Stimulated activated memory B cell treated with anti-CD40 and anti-IgM and Interleukin-4, amounts not matched to agents 10 μg/mL and 1 μg/mL and 100 μg/mL, for 72 hours (primary cell): ENCODE results near the gene C2orf78.
"Not testable (repeated sequence)": the region's sequence is repeated elsewhere in the genome, so short reads cannot be mapped to it uniquely, and the experiment has no call there.

Experiments
- ATAC-seq: fragments of 150-1000 bp; cut with Tn5 transposase; 2 replicates; pipeline ENCODE4 v1.10.0; 2021
- H3K27ac Mint-ChIP-seq: one replicate; pipeline ENCODE4 v1.8.0; 2022; ENCODE audit warnings: mild to moderate bottlenecking, mixed read lengths
- H3K27me3 Mint-ChIP-seq: one replicate; pipeline ENCODE4 v1.8.0; 2022; ENCODE audit warnings: mixed read lengths
- H3K36me3 Mint-ChIP-seq: one replicate; pipeline ENCODE4 v1.8.0; 2022; ENCODE audit warnings: mixed read lengths
- H3K4me1 Mint-ChIP-seq: one replicate; pipeline ENCODE4 v1.8.0; 2022; ENCODE audit warnings: mixed read lengths
- H3K4me3 Mint-ChIP-seq: one replicate; pipeline ENCODE4 v1.8.0; 2022; ENCODE audit warnings: mild to moderate bottlenecking, moderate library complexity, mixed read lengths
- H3K9me3 Mint-ChIP-seq: one replicate; pipeline ENCODE4 v1.8.0; 2022; ENCODE audit warnings: mixed read lengths

Gene C2orf78, protein sequence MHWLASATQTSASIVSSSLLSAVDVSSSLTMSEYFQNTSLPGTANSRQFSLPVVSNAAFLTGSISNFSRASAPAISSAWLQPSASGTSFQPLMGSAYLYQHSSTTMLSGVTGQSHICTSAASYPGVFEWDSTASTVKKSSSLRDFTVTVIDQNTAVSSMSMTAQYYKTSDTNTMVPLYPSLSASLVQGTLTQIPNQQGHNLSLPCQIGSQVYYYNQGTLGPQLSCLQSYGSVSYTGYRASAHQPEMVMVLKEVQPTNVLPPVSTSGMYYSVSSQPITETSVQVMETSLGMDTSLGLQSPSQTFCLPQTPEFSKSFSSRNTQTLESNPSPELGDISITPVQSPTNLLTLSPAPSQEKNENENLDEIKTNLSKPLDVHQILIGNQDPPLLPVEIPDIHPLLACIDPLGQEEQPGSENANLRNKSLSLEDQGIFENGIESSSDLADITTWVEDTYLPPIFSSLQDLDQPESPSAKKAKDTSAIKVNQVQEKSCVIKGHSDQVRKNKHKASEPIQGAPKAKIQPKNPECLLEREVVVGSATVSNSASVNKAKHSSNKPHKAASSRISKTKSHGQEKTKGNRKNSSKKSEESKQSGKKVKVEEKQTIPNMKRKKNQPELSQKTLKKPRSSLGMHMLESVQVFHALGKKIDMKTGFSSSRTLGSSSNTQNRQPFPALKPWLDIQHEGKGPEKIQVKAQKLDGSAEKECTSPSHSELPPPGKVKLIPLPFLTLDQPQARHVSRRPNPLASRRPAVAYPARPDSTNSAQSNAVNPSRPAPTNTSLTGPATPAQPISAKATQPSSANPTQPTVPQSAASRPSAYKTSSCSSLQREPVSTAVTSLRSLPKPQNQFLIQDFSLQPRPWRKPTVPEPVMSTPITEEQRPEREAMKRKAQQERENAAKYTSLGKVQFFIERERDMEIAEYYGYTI

GRCh38 chr2:73783883-73784282, at the start of gene C2orf78:
C2orf78 (plus strand) TSS chr2:73784183; CDS start chr2:73784310, 127 bp downstream.
- H3K9me3 Mint-ChIP-seq, ATAC-seq, H3K27me3 Mint-ChIP-seq, H3K36me3 Mint-ChIP-seq, H3K27ac Mint-ChIP-seq, H3K4me1 Mint-ChIP-seq, H3K4me3 Mint-ChIP-seq: not testable (repeated sequence)

DNA sequence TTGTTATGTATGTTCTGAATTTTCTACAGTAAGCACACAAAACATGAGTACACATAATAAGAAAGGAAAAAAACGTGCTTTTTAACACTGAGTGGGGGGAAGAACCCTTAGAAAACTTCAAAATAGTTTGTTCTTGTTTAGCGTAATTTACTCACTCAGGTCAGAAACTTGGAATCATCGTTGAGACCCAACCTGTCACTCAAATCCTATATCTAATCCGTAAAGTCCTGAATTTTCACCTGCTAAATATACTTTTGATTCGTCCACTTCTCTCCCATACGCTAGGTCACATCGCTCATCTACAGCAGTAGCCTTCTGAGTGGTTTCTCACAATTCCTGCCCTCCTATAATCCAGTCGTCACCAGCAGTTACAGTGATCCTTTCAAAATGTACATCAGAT, 47.6 kb upstream of the C2orf78 start:
- Mint-ChIP-seq H3K36me3 (peaks cover 36% of the 10 kb centered on the region), H3K27ac (peak overlapping the region; percentile 88), H3K27me3 (no peaks in the 10 kb centered on the region)

DNA sequence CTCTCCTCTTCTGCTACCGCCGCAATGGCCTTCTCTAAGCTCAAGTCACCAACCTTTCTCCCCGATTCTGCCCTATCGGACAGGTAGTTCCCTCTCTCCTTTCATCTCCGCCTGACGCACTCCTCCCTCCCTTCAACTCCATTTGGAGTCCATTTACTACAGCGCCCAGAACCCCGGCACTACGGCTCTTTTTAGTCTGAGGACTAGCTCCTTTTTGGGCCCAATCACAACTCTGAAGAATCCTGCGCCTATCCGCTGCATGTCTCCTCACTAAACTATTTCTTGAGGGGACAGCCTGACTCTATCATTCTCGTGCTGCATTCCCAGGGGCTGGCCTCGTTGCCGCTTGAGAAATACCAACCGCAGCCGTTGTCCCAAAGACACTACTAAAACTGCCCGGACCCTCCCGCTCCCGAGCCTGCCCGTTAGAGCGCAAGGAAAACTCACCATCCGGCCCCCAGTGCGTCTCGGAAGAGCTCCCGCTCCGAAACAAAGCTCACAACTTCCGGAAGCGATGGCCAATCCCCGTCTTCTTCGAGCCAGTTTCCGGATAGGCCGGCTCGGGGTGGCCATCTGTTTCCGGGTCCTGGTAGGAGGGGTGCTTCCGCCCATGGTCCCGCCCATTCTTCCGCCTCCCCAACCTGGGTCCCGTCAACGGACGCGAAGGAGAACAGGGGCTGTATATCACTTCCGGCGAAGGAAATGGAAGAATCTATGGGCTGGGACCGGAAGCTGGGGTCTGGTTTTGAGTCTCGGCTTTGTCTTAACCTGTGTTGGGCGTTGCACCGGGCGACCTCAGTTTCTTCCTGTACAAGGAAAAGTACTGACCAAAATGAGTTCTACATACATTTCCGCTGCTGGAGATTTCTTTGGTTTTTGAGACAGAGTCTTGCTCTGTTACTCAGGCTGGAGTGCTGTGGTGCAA, 46.9 kb upstream of the C2orf78 start, which contains the start of gene TPRKB:
Gene TPRKB (minus strand): TSS at position 491 of the 925 bp plus-strand sequence. CDS start 2,776 bp downstream, outside the sequence.
- peak; percentile 100 for ATAC-seq
- Mint-ChIP-seq H3K27me3 (no peaks in the 10 kb centered on the region), H3K4me3 (peak within 1 kb of the TSS; percentile 93), H3K36me3 (peaks cover 39% of the 10 kb centered on the region), H3K27ac (peak within 1 kb of the TSS; percentile 88), H3K9me3 (peaks cover 5% of the 10 kb centered on the region), H3K4me1 (peaks cover 17% of the 10 kb centered on the region)

More for the DNA sequence above, 47.6 kb upstream of the C2orf78 start:
- no peak for ATAC-seq
- Mint-ChIP-seq H3K9me3 (peaks cover 3% of the 10 kb centered on the region), H3K4me3 (peak overlapping the region; percentile 93), H3K4me1 (peaks cover 17% of the 10 kb centered on the region)

GRCh38 chr2:73739101-73739500, 44.9 kb upstream of the C2orf78 start:
- H3K4me1 Mint-ChIP-seq = peaks cover 17% of the 10 kb centered on the region
- no peak overlapping the region for H3K27ac Mint-ChIP-seq
- peaks cover 37% of the 10 kb centered on the region for H3K36me3 Mint-ChIP-seq
- ATAC-seq = no peak
- H3K9me3 Mint-ChIP-seq = peaks cover 5% of the 10 kb centered on the region
- no peaks in the 10 kb centered on the region for H3K27me3 Mint-ChIP-seq
- no peak overlapping the region for H3K4me3 Mint-ChIP-seq

GRCh38 chr2:73740767-73741166, 43.2 kb upstream of the C2orf78 start:
- H3K36me3 Mint-ChIP-seq = peaks cover 40% of the 10 kb centered on the region
- H3K9me3 Mint-ChIP-seq = peaks cover 10% of the 10 kb centered on the region
- no peak overlapping the region for H3K27ac Mint-ChIP-seq
- H3K27me3 Mint-ChIP-seq = no peaks in the 10 kb centered on the region
- no peak for ATAC-seq
- H3K4me3 Mint-ChIP-seq = no peak overlapping the region
- peaks cover 17% of the 10 kb centered on the region for H3K4me1 Mint-ChIP-seq

GRCh38 chr2:73746015-73746876, 37.7 kb upstream of the C2orf78 start:
- Mint-ChIP-seq H3K9me3 (peaks cover 9% of the 10 kb centered on the region), H3K27ac (no peak overlapping the region), H3K4me1 (no peaks in the 10 kb centered on the region), H3K36me3 (peaks cover 72% of the 10 kb centered on the region), H3K27me3 (no peaks in the 10 kb centered on the region), H3K4me3 (no peak overlapping the region)
- no peak for ATAC-seq

DNA sequence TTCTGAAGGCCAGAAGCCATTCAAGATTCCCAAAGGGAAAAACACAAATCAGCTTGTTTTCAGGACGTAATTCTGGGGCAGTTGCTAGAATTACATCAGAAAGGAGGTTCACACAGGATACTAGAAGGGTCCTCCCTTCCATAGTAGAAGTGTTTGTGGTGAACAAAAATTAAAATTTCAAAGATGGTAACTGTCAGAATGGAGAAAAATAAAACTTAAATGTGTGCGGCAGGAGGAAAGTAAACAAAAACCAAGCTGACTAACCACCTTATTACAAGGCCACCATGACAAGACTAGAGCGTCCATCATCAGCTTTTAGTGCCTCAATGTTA, 37.1 kb upstream of the C2orf78 start:
- Mint-ChIP-seq H3K4me1 (no peaks in the 10 kb centered on the region), H3K9me3 (peaks cover 7% of the 10 kb centered on the region), H3K27me3 (no peaks in the 10 kb centered on the region), H3K36me3 (peaks cover 69% of the 10 kb centered on the region), H3K4me3 (no peak overlapping the region), H3K27ac (no peak overlapping the region)
- no peak for ATAC-seq

GRCh38 chr2:73749314-73749713, 34.7 kb upstream of the C2orf78 start:
- no peak for ATAC-seq
- H3K4me3 Mint-ChIP-seq = no peak overlapping the region
- H3K9me3 Mint-ChIP-seq = peaks cover 10% of the 10 kb centered on the region
- H3K27ac Mint-ChIP-seq = no peak overlapping the region
- H3K4me1 Mint-ChIP-seq = no peaks in the 10 kb centered on the region
- no peaks in the 10 kb centered on the region for H3K27me3 Mint-ChIP-seq
- H3K36me3 Mint-ChIP-seq = peaks cover 79% of the 10 kb centered on the region

DNA sequence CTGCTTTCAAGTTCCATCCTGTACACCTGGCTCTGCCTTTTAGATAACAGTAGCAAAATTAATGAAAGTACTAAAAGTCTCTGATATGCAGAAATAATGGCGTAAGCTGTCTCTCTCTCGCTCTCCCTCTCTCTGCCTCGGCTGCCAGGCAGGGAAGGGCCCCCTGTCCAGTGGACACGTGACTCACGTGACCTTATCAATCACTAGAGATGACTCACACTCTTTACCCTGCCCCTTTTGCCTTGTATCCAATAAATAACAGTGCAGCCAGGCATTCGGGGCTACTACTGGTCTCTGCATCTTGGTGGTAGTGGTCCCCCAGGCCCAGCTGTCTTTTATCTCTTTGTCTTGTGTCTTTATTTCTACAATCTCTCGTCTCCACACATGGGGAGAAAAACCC, 29.7 kb upstream of the C2orf78 start:
- H3K27ac Mint-ChIP-seq, H3K4me1 Mint-ChIP-seq, H3K4me3 Mint-ChIP-seq, H3K27me3 Mint-ChIP-seq, ATAC-seq, H3K9me3 Mint-ChIP-seq: not testable (repeated sequence)
- H3K36me3 Mint-ChIP-seq = peaks cover 56% of the 10 kb centered on the region

GRCh38 chr2:73759285-73759764, 24.7 kb upstream of the C2orf78 start:
- Mint-ChIP-seq H3K9me3 (peaks cover 3% of the 10 kb centered on the region), H3K36me3 (peaks cover 41% of the 10 kb centered on the region), H3K27ac (no peak overlapping the region), H3K4me3 (no peak overlapping the region), H3K27me3 (no peaks in the 10 kb centered on the region), H3K4me1 (no peaks in the 10 kb centered on the region)
- ATAC-seq = no peak

DNA sequence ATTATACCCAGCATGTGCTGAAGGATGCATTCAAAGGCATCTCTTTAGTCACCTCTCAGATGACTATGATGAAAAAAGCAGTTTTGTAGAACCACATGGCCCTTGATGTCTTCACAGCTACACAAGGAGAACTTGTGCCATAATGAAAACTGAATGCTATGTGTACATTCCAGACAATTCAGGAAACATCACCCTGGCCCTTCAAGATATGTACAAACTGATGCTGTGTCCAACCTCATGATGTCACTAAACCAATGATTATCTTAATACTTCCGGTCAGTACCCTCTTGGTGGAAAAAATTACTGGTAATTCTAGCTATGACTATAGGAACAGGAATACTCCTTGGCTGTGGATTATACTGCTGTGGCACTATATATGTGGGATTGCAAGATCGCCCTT, 24.1 kb upstream of the C2orf78 start:
- Mint-ChIP-seq H3K27ac (no peak overlapping the region), H3K27me3 (no peaks in the 10 kb centered on the region), H3K4me1 (no peaks in the 10 kb centered on the region), H3K9me3 (no peaks in the 10 kb centered on the region), H3K36me3 (peaks cover 39% of the 10 kb centered on the region), H3K4me3 (no peak overlapping the region)
- ATAC-seq = no peak

DNA sequence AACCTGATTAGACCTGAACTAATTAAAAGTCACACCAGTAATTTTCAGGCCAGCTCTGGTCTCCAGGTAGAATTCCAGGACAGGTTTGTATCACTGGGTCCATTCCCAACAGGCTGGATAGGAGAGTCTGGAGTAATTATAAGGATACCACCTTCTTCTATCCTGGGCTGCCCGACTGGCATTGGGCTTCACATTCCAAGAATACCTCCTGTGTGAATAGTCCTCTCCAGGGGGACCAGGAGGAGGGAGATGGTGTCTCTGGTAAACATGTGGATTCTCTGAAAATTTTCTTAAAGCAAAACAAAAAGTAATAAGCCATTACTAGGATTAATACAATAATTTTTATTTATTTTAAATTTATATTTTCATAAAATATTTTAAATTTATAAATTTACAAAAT, 21.4 kb upstream of the C2orf78 start:
- H3K27ac Mint-ChIP-seq = no peak overlapping the region
- no peaks in the 10 kb centered on the region for H3K9me3 Mint-ChIP-seq
- H3K4me3 Mint-ChIP-seq = no peak overlapping the region
- peaks cover 53% of the 10 kb centered on the region for H3K36me3 Mint-ChIP-seq
- H3K27me3 Mint-ChIP-seq = no peaks in the 10 kb centered on the region
- H3K4me1 Mint-ChIP-seq = peaks cover 2% of the 10 kb centered on the region
- ATAC-seq = no peak

DNA sequence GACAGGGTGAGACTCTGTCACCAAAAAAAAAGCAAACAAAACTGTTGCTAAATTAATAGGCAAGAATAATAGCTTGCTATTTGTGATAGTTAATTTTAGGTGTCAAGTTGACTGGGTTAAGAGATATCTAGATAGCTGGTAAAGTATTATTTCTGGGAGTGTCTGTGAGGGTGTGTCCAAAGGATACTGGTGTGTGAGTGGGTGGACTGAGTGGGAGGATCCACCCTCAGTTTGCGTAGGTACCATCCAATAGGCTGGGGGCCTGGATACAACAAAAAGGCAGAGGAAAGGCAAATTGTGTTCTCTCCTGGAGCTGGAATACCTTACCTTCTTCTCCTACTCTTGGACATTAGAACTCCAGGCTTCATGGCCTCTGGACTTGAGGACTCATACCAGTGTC, 19.0 kb upstream of the C2orf78 start:
- H3K4me3 Mint-ChIP-seq = no peak overlapping the region
- H3K36me3 Mint-ChIP-seq = peaks cover 60% of the 10 kb centered on the region
- H3K27ac Mint-ChIP-seq = no peak overlapping the region
- no peaks in the 10 kb centered on the region for H3K9me3 Mint-ChIP-seq
- H3K27me3 Mint-ChIP-seq = no peaks in the 10 kb centered on the region
- no peak for ATAC-seq
- peaks cover 9% of the 10 kb centered on the region for H3K4me1 Mint-ChIP-seq

- no peak overlapping the region for H3K4me3 Mint-ChIP-seq
- H3K27ac Mint-ChIP-seq = no peak overlapping the region
- no peaks in the 10 kb centered on the region for H3K27me3 Mint-ChIP-seq
- ATAC-seq = no peak
- H3K9me3 Mint-ChIP-seq = no peaks in the 10 kb centered on the region
- peaks cover 68% of the 10 kb centered on the region for H3K36me3 Mint-ChIP-seq
- H3K4me1 Mint-ChIP-seq = peaks cover 19% of the 10 kb centered on the region
Observed at GRCh38 chr2:73766349-73766748, 17.6 kb upstream of the C2orf78 start.
